GM21367 (cell line): ENCODE data around the gene PGAM1.
"Not testable (repeated sequence)": the region's sequence is repeated elsewhere in the genome, so short reads cannot be mapped to it uniquely, and the experiment has no call there.

Experiments
- ATAC-seq: cut with Tn5 transposase; IDR thresholded peaks from one replicate; pipeline ENCODE4 v1.9.1; 2021; ENCODE audit not compliant: unreplicated experiment

The PGAM1 gene

DNA sequence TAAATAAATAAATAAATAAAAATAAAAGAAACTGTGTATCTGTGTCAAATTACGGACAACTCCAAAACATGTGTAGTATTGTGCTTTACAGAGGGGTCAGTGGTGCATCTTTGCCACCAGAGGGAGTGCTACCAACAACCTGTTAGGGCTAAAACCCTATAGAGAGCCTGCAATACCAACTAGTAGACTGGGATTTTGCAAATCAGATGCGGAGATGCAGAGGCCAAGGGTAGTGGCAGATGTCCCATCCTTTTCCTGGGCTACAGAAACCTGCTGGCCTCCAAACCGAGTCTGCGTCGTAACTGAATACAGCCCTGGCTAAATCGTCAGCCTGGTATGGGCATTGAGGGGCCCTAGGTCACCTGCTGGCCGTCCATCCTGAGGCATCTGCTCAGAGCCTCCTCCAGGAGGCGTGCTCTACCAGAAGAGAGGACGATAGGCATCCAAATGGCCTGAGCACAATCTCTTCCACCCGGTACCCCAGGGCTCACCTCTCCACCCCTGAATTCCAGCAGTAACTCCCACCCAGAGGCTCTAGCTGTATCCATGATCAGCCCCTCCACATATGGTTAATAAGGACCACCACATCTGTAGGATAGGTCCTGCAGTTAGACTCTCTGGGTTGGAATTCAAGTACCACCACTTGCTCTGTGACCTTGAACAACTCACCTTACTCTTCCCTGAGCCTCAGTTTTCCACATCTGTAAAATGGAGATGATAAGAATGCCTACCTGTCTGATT, 18.6 kb upstream of the PGAM1 start:
- peak; percentile 82 for ATAC-seq

DNA sequence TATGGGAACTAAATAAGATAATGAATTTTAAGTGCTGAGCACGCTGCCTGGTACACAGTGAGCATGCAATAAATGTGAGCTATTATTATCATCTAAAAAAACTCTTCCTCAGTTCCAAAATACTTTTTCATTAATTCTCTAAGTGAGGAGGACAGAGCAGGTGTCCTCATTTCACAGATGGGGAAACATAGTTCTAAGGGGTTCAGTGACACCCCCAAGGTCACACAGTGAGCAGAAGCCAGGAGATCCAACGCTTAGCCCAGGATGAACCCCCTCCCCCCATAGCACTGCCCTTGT, 18.1 kb upstream of the PGAM1 start:
- no peak for ATAC-seq

DNA sequence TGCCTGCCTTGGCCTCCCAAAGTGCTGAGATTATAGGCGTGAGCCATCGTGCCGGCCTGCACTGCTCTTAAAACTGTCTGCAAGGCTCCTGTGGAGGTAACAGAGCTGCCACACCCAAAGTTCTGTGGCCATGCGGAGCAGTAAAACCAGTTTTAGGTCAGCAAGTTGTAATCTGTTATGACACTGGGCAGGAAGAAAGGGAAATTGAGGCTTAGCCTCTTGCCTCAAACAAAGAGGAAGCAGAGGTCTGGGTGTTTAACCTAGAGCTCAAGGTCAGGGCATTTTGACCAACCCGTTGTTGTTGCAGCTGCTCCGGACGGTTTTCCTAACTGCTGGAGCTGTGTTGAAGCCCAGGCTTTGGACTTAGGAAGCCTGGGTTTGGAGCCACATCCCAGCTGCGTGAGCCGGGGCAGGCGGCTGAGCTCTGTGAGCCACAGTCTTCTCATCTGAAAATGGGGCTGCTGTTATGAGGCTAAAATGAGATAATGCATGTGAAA, 17.4 kb upstream of the PGAM1 start:
- ATAC-seq = no peak

DNA sequence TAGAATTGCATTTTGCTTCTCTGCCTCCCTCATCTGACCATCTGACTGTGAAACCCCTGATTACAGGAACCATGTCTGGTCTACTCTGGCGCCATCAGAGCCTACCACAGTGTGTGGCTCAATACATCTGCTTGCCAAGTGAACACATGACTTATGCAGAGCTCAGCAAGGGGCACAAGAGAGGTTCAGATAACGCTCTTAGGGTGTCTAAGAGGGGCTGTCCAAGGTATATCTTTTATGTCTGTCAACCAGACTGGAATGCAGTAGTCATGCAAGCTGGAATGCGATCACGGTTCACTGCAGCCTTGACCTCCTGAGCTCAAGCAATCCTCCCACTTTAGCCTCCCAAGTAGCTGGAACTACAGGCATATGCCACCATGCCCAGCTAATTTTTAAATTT, 14.6 kb upstream of the PGAM1 start:
- ATAC-seq = no peak

DNA sequence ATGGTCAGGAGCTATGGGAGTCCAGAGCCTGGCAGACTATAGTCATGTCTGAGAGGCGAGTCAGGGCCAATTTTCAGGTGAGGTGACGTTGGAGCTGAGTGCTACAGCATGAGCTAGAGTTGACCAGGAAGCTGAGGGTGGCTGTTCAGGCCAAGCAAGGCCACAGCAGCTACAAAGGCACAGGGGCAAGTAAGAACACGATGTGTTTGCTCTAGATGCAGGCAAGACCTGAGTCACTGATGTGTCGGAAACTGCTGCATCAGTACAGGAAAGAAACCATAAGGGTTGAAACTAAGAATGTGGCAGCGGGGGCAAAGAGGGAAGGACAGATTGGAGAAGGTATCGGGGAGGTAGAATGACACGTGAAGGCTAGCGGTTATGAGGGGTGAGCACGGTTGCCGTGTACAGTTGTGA, 13.1 kb upstream of the PGAM1 start:
- no peak for ATAC-seq

DNA sequence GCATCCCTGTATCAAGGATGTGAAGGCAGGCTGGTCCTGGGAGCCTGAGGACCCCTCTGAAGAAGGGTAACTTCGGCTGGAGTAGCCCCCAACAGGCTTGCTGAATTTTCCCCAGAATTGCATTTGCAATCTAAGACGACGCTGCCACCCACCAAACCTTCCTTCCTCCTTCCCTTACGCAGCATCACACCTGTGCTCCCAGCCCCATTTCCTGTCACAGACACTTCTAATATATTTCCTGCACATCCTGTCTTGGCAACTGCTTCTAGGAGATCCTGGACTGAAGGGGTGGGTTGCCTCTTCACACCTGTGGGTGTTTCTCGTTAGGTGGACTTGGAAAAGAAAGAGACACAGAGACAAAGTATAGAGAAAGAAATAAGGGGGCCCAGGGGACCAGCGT, 9.4 kb upstream of the PGAM1 start:
- ATAC-seq = no peak

DNA sequence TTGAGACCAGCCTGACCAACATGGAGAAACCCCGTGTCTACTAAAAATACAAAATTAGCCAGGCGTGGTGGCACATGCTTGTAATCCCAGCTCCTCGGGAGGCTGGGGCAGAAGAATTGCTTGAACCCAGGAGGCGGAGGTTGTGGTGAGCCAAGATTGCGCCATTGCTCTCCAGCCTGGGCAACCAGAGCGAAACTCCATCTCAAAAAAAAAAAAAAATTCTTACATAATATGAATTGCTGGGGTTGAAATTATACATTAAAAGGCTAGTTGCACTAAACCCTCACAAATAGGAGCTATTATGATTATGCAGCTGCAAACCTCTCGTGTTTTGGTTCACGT, 2.3 kb upstream of the PGAM1 start:
- ATAC-seq = not testable (repeated sequence)

DNA sequence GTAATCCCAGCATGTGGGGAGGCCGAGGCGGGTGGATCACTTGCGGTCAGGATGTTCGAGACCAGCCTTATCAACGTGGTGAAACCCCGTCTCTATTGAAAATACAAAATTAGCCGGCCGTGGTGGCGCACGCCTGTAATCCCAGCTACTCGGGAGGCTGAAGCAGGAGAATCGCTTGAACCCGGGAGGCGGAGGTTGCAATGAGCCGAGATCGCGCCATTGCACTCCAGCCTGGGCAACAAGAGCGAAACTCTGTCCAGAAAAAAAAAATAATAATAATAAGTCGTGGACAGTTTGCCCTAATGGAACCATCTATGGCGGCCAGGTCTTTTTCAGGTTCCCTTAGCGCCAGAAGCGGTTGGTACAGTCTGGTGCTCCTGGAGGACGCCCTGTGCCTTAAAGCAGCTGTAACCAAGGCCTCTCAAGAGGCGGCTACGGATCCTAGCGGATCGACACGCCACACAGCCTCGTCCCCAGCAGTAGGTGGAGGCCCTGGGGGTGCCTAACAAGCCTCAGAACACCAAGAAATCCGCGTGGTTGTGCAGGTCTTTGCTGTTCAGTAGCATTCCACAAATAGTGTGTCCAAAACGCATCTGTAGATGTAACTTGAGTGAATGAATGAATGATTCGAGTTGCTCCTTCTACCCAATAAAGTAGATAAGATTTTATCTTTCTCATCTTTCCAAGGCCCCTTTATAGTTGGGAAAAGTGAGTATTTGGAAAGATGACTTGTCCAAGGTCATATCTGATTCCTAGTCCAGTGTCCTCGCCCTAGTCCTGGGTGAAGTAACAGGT, 982 bp downstream of the PGAM1 start:
- ATAC-seq = no peak

DNA sequence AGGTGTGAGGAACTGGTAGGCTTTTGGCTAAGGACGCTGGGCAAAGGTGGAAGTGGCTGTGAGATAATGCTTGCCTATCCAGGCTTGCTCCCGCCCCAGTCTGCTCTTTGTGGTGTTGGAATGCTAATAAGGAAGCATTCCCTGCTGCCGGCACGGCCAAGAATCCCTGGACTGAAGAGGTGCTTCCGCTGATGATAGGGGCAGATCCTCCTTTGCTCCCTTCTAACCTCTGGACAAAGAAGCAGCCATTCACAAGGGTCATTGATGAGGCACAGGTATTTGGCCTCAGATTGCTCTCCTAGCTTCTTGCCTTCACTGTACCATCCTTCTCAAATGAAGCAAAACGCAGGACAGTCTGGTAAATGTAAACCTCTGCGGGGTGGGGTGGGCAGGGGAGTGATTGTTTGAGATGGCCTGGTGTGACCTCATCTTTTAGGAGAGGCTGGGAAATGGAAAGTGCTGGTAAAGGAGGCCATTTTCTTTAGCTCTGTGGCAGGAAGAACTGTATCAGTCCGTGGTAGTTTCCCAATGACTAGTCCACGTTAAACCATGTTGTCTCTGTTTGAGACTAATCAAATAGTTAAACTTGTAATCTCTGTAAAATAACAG, 1.7 kb downstream of the PGAM1 start:
- no peak for ATAC-seq

DNA sequence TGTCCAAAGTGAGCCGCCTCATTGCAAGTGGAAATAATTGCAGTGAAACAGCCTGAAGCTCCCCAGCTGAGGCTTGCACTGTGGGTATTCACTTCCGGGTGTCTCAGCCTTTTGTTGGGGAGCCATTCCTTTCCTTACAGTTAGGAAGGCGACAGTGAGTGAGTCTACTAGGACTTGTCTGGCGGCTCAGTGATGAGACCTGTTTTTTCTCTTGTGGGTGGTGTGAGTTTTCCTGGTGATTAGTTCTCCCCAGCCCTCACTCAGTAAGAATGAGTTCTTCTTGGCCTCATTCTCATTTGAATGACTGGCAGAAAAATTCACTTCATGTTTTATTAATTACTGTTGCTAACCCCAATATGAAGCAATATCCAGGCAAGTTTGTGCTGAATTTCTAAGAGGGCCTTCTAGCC, 2.6 kb downstream of the PGAM1 start:
- ATAC-seq = no peak

DNA sequence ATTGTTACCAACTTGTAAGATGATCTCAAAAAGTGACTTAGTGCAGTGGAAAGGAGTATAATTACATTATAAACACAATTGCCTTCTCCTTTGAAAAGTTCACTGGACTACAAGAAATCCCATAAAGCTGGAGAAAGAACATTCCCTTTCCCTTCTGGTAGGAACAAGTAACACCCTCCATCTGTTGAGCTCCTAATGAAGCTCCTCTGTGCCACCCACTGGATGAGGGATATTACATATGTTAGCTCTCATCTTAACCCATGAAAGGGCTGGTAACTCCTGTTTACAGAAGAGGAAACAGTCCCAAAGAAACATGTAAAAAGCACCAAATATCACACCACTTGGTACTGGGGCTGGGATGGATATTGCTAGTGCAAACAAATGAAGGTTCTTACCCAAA, 8.1 kb downstream of the PGAM1 start:
- ATAC-seq = no peak

DNA sequence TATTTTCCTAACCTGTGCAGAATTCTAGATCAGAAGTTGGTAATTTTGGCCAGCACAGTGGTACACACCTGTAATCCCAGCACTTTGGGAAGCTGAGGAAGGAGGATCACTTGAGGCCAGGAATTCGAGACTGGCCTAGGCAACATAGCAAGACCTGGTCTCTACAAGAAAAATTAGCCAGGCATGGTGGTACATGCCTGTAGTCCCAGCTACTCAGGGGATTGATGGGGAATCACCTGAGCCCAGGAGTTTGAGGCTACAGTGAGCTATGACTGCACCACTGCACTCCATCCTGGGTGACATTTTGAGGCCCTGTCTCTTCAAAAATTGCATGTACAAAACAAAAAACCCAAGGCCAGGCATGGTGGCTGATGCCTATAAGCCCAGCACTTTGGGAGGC, 8.6 kb downstream of the PGAM1 start:
- ATAC-seq = no peak

DNA sequence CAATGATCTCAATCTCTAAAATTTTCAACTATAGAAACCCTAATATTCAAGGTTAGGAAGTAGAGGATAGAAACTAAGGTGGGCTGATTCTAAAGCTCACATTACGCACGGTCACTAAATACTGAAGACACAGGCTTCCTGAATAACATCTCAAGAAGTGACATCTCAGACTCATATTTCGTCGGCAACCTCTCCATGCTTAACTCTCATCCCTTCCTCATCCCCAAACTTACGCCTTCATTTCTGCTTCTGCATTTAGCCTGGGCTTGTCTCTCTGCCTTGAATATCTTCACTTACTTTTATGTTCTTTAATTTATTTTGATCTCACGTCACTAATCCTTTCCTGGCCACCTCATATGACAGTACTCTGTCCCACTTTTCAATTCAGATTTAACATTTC, 9.2 kb downstream of the PGAM1 start:
- ATAC-seq = no peak

DNA sequence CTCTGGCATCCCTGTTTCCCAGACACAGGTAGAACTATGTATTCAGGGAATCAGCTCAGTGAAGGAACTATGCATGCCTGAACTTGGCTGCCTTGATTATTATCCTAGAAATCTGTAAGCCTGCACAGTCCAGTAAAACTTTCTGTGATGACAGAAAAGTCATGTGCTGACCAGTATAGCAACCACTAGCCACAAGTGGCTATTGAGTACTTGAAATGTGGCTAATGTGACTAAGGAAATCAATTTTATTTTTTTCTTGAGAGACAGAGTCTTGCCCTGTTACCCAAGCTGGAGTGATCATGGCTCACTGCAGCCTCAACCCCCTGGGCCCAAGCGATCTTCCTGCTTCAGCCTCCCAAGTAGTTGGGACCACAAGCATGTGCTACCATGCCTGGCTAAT, 16.3 kb downstream of the PGAM1 start:
- ATAC-seq = no peak

DNA sequence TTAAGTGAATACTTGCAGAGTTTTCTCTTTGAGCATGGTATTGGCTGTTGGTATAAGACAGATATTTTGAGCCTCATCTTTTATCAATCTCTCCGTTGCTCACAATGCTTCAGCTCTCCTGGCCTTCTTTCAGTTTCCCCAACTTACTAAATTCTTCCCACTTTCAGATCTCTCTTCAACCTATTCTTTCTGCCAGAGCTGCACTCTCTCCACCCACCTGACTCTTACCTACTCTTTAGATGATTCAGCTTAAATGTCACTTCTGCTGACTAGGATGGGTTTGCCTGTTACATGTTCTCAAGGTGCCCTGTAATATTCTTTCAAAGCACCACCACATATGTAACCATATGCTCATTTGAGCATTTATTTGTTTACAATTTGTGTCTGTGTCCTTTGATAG, 18.2 kb downstream of the PGAM1 start:
- ATAC-seq = no peak

DNA sequence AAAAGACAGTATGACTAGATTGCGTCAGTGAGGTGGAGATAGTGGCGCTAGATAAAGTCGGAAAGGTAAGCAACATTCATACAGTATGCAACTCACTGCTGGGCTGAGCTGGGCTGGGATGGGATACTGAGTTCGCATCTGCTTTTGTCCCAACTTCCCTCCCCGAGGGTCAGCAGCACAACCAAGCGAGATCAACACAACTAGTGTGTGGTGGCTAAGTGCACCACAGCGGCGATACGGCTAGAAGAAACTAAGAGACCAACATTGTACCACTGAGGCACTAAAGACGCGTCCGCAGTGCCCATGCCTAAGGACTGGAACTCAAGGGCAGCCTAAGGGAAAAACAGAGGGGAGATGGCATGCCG, 19.3 kb downstream of the PGAM1 start:
- ATAC-seq = no peak

DNA sequence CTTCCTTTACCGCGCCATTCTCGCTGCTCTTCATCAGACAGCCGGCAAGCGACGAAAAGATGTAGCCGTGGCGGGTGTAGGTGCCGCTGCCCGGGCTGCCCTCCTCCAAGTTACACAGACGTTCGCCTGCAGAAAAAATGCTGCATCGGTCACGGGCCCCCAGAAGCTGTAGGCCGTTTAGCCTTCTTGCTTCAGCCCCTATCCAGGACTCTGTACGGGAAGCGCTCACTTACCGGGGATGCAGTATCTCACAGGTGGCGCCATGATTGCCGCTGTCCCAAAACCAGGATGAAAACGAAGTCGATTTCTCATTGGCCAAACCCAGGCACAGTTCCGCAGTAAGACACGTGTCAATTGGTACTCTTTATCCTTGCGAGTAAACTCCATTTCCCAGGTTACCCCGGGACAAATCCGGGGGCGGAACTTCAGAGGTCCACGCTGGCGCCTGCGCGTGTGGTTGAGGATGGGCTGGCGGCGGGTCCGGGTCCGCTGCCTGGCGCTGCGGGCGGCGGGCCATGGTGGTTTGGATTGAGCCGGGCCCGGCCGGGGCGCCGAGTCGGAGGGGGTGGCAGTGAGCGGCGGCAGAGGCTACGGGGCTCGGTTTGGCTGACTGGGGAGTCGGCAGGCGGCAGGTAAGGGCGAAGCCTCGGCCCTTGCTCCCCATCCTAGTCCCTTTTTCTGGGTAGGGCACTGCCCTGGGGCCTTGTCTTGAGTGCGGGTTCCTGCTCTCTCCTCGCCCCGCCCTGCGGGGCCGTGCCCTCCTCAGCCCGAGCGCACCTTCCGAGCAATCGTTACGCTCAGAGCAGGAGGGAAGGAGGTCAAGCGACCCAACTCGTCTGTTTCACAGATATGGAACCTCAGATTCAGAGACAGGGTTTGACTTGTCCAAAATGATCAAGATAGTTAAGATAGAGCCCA, 20.0 kb downstream of the PGAM1 start, which contains the start of the genes EXOSC1 and ZDHHC16:
EXOSC1 (minus strand) TSS at position 285 of the 918 bp plus-strand sequence; CDS start at position 264, 21 bp downstream.
ZDHHC16 (plus strand) TSS at position 454 of the 918 bp plus-strand sequence. CDS start 5,501 bp downstream, outside the sequence.
- peak; percentile 84 for ATAC-seq

DNA sequence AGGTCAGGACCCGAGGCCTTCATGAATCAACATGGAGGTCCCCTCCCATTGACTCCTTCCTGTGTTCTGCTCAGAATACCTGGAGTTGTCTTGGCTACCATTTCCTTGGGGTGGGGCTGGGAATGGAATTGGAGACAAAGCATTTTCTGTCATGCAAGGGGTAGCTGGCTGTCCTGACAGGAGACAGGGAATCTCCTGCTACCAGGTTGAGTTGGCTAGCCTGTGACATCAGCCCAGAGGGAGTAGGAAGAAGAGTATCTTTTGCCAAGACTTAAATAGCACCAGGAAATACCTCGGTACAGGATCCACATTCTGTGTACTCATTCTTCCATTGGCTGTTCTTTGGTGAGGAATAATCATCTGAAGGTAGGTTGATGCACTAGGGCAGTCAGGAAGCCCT, 24.8 kb downstream of the PGAM1 start:
- no peak for ATAC-seq

DNA sequence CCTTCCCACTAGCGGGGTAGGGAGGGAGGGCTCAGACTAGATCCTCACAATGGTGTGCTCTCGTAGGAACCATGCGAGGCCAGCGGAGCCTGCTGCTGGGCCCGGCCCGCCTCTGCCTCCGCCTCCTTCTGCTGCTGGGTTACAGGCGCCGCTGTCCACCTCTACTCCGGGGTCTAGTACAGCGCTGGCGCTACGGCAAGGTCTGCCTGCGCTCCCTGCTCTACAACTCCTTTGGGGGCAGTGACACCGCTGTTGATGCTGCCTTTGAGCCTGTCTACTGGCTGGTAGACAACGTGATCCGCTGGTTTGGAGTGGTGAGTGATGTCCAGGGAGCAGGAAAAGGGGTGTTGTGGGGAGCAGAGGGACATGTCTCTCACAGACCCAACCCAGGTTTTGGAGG, 25.6 kb downstream of the PGAM1 start:
- ATAC-seq = no peak

DNA sequence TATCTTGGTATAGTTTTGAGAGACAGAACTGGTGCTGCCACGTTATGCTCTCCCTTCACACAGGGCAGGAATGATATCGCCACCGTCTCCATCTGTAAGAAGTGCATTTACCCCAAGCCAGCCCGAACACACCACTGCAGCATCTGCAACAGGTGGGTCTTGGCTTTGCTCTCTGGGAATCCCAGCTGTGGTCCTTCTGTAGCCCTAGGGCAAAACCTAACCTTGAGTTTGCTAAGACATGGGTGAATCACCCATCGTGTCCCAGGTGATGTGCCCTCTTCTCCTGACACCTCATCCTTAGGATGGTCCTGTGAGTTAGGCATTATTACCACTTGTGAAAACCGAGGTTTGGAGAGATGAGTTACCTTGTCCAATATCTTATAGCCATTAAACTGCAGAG, 26.4 kb downstream of the PGAM1 start:
- no peak for ATAC-seq
